ENCODE data around the gene HNRNPAB.

GRCh38 chr5:178240766-178241165, 36.4 kb downstream of the HNRNPAB start:
- TF ChIP-seq POLR2AphosphoS5 (IDR thresholded peaks at IDR 0.05; ENCODE audit: insufficient read depth, low read depth, low read length) (no peak), POLR2A (IDR thresholded peaks at IDR 0.05; ENCODE audit: low read depth, low read length) (no peak), EZH2 (IDR thresholded peaks at IDR 0.05; ENCODE audit: borderline replicate concordance, low read depth, low read length, severe bottlenecking) (no peak), CTCF (IDR thresholded peaks at IDR 0.05; ENCODE audit: extremely low read depth in 1 of 2, insufficient read depth in 1 of 2, low read depth in 1 of 2, low read length in 2 of 2) (no peak), JUN (IDR thresholded peaks at IDR 0.05; ENCODE audit: borderline replicate concordance, insufficient read depth, insufficient read length, low read depth) (no peak)
- TF ChIP-seq, protein P1, sequence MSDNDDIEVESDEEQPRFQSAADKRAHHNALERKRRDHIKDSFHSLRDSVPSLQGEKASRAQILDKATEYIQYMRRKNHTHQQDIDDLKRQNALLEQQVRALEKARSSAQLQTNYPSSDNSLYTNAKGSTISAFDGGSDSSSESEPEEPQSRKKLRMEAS (IDR thresholded peaks at IDR 0.05; ENCODE audit: insufficient read depth, insufficient read length) = no peak
